Measurements from ENCODE around the gene PRDM11.

DNA sequence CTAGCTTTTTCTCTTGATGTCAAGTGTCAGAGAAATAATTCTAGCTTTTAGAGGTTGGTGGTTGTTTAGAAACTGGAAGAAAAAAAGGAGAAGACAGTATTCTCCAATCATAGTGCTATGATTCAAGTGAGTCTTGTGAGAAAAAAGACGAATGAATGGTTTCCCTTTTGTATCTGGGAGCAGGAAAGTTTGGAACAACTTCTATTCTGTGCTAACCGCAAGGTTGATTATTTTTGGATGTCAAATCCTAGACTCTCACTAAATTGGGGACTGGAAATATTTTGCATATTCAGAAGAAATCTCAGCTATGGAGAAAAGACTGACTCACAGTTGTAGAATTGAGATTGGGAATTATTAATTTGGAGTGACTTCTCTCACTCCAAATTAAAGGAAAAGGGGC lies 70.5 kb downstream of the PRDM11 start:
- TF ChIP-seq POLR2AphosphoS5 (IDR thresholded peaks at IDR 0.05): no peak
- TF ChIP-seq, protein P1, sequence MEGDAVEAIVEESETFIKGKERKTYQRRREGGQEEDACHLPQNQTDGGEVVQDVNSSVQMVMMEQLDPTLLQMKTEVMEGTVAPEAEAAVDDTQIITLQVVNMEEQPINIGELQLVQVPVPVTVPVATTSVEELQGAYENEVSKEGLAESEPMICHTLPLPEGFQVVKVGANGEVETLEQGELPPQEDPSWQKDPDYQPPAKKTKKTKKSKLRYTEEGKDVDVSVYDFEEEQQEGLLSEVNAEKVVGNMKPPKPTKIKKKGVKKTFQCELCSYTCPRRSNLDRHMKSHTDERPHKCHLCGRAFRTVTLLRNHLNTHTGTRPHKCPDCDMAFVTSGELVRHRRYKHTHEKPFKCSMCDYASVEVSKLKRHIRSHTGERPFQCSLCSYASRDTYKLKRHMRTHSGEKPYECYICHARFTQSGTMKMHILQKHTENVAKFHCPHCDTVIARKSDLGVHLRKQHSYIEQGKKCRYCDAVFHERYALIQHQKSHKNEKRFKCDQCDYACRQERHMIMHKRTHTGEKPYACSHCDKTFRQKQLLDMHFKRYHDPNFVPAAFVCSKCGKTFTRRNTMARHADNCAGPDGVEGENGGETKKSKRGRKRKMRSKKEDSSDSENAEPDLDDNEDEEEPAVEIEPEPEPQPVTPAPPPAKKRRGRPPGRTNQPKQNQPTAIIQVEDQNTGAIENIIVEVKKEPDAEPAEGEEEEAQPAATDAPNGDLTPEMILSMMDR (IDR thresholded peaks at IDR 0.05): no peak
